ENCODE measurements around the gene MAP10. TPM values are rescaled to one million over a fixed set of nuclear protein-coding genes. Genes with fewer than 3 reads are reported as not detected.

MAP10 gene
- total RNA-seq, 1 experiment from 2014 or later = 1.2 TPM

- Histone ChIP-seq H2BK5ac (ENCODE audit: insufficient read length, low read length) (no peak overlapping the region), H3K79me2 (ENCODE audit: insufficient read depth, low read length) (no peaks in the 10 kb centered on the region), H3K23me2 (ENCODE audit: insufficient read length, low read depth, low read length, poor library complexity, severe bottlenecking) (no peaks in the 10 kb centered on the region), H2BK15ac (ENCODE audit: low read depth, low read length) (no peak overlapping the region), H2AFZ (ENCODE audit: low read length) (no peak overlapping the region), H3K27ac (ENCODE audit: insufficient read length, low read depth, low read length) (no peak overlapping the region), H4K91ac (ENCODE audit: insufficient read length, low read depth, low read length) (no peak overlapping the region), H3K23ac (ENCODE audit: insufficient read length, low read depth, low read length) (no peak overlapping the region), H2BK12ac (ENCODE audit: insufficient read length, low read depth, low read length) (no peak overlapping the region), H3K18ac (ENCODE audit: insufficient read length, low read depth, low read length) (no peak overlapping the region), H3K79me1 (ENCODE audit: insufficient read depth, low read depth, low read length, poor library complexity, severe bottlenecking) (no peaks in the 10 kb centered on the region), H4K5ac (ENCODE audit: insufficient read length, low read depth, low read length) (no peak overlapping the region), H4K20me1 (ENCODE audit: control insufficient read depth, insufficient read depth, insufficient read length) (no peaks in the 10 kb centered on the region), H3K9ac (ENCODE audit: extremely low read depth, insufficient read length, low read length) (no peak overlapping the region), H4K8ac (replicated peaks; ENCODE audit: insufficient read length, low read depth, low read length) (no peak overlapping the region), H3K4me2 (ENCODE audit: insufficient read depth, insufficient read length, low read length) (no peak overlapping the region), H3K27me3 (ENCODE audit: insufficient read depth, low read length) (no peaks in the 10 kb centered on the region), H3K9me3 (ENCODE audit: control insufficient read depth, low read depth, low read length) (no peaks in the 10 kb centered on the region), H2BK120ac (ENCODE audit: low read depth, low read length, poor library complexity, severe bottlenecking) (no peak overlapping the region), H2BK20ac (ENCODE audit: low read depth, low read length, poor library complexity, severe bottlenecking) (no peak overlapping the region), H3K14ac (ENCODE audit: insufficient read depth, low read length) (no peak overlapping the region), H3K4ac (ENCODE audit: low read depth, low read length) (no peak overlapping the region), H3T11ph (ENCODE audit: low read length) (no peak overlapping the region), H2AK5ac (ENCODE audit: insufficient read length, low read length) (no peak overlapping the region), H3K56ac (ENCODE audit: insufficient read length, low read depth, low read length) (no peak overlapping the region), H3K4me1 (ENCODE audit: insufficient read depth, low read length) (peaks cover 6% of the 10 kb centered on the region; the same call in 1 of the 2 replicates)
- Mint-ChIP-seq H3K36me3 (ENCODE audit: insufficient read depth in 1 of 3, low read depth in 3 of 3) (peaks cover 4 to 11% (median 4%) of the 10 kb centered on the region in 3 experiments; a peak in 5 of 7 replicates), H3K9me3 (peaks cover 7 to 10% of the 10 kb centered on the region in 2 experiments; a peak in 4 of 5 replicates), H3K27ac (no peak overlapping the region), H3K4me3 (no peak overlapping the region), H3K4me1 (peaks cover 37 to 48% of the 10 kb centered on the region in 2 experiments), H3K27me3 (ENCODE audit: low read depth) (peaks cover 13% of the 10 kb centered on the region)
- TF ChIP-seq CTCF (conservative IDR thresholded peaks at IDR 0.05) = no peak
- DNase-seq = no peak
- no CpG with 5 or more reads among the region's 14 CpGs for WGBS (ENCODE audit: extremely low coverage, insufficient read length, low lambda C conversion rate)
These were observed 37.7 kb upstream of the MAP10 start for GRCh38 chr1:232767305-232768074.
